HCT116 (cell line): ENCODE results near the gene ARPC1A. TPM values are rescaled to one million over a fixed set of nuclear protein-coding genes. Genes with fewer than 3 reads are reported as not detected.
"Not testable (repeated sequence)": the region's sequence is repeated elsewhere in the genome, so short reads cannot be mapped to it uniquely, and the experiment has no call there.

ENCODE experiments used
- ATAC-seq: fragments of 200-7000 bp; cut with Tn5 transposase; 2 replicates; pipeline ENCODE4 v1.9.1; 2020; ENCODE audit warnings: mild to moderate bottlenecking, moderate library complexity
- BruUV-seq: library from RNA; stranded (reverse); fragments of 400-500 nt; replicated peaks from 2 replicates; lab custom pipeline; 2021; lab: Mats Ljungman, UMichigan
- CTCF ChIA-PET: fragments of 300-600 bp; sonication (Branson Sonifier 250); formaldehyde crosslinking; loops from one replicate; lab custom pipeline; 2021; ENCODE audit warnings: antibody characterized with exemption; lab: Charles Lee
- POLR2A ChIA-PET: fragments of 300-600, 350-600 bp; sonication (Branson Sonifier 250); formaldehyde crosslinking; loops from one replicate; lab custom pipeline; 2021; ENCODE audit warnings: antibody characterized with exemption; lab: Charles Lee
- RAD21 ChIA-PET, 2 experiments: fragments of 300-600 bp; sonication (Branson Sonifier 250); formaldehyde crosslinking; loops; one replicate each; lab custom pipeline; 2023; ENCODE audit warnings: low total read pairs in 2 of 2; ENCODE audit not compliant: uncharacterized antibody in 2 of 2, unreplicated experiment in 2 of 2, low non-redundant PET in 1 of 2; lab: Charles Lee
- DNase-seq: peaks from one replicate; pipeline ENCODE4 v3.0.0-alpha.2; 2010; ENCODE audit warnings: low read depth, low spot score
- H2AFZ ChIP-seq: fragments of 200-600 bp; shearing (Covaris generic), sonication (generic); 2 replicates; pipeline ENCODE4 v1.6.1; 2017; ENCODE audit warnings: low read depth, mixed run types, mixed read lengths, antibody characterized with exemption, low read length; ENCODE audit not compliant: poor library complexity, severe bottlenecking
- H3K27ac ChIP-seq: 2 replicates; pipeline ENCODE4 v1.5.1; 2012; ENCODE audit warnings: low read depth, low read length
- H3K27me3 ChIP-seq: fragments of 200-600 bp; sonication (generic); 2 replicates; pipeline ENCODE4 v1.6.1; 2016; ENCODE audit warnings: mixed run types, low read length, mixed read lengths; ENCODE audit not compliant: insufficient read depth
- H3K36me3 ChIP-seq, 2 experiments: fragments of 200-500 bp in 1 of 2; fragments of 200-600 bp in 1 of 2; sonication (Bioruptor generic) in 1 of 2; sonication (generic) in 1 of 2; 2 replicates each; pipeline versions ENCODE4 v1.5.1 to v1.6.1; 2014 to 2016; ENCODE audit warnings: low read length in 2 of 2, inconsistent platforms in 1 of 2, mixed read lengths in 1 of 2, mixed run types in 1 of 2; ENCODE audit not compliant: insufficient read depth in 2 of 2, control insufficient read depth in 1 of 2
- H3K4me1 ChIP-seq, 2 experiments: fragments of 200-600 bp in 1 of 2; sonication (generic) in 1 of 2; 2 replicates each; pipeline versions ENCODE4 v1.5.1 to v1.6.1; 2012 to 2017; ENCODE audit warnings: low read length in 2 of 2, inconsistent platforms in 1 of 2, mild to moderate bottlenecking in 1 of 2, mixed read lengths in 1 of 2, mixed run types in 1 of 2, moderate library complexity in 1 of 2; ENCODE audit not compliant: insufficient read depth in 2 of 2, control insufficient read depth in 1 of 2
- H3K4me2 ChIP-seq: fragments of 200-600 bp; sonication (generic); 2 replicates; pipeline ENCODE4 v1.6.1; 2017; ENCODE audit warnings: mixed run types, low read length, mixed read lengths
- H3K4me3 ChIP-seq, 2 experiments: fragments of 200-600 bp in 1 of 2; sonication (generic) in 1 of 2; replicated peaks in 1 of 2; 2 replicates each; pipeline ENCODE4 v1.5.1; 2011 to 2016; ENCODE audit warnings: low read length in 2 of 2, control low read depth in 1 of 2, low read depth in 1 of 2, mild to moderate bottlenecking in 1 of 2, mixed read lengths in 1 of 2, mixed run types in 1 of 2
- H3K79me2 ChIP-seq: fragments of 200-600 bp; sonication (generic); 2 replicates; pipeline ENCODE4 v1.6.1; 2017; ENCODE audit warnings: mild to moderate bottlenecking, mixed run types, low read length, moderate library complexity, mixed read lengths; ENCODE audit not compliant: insufficient read depth
- H3K9ac ChIP-seq: fragments of 200-600 bp; sonication (generic); 2 replicates; pipeline ENCODE4 v1.6.1; 2016; ENCODE audit warnings: low read length, mixed read lengths
- H3K9me2 ChIP-seq: fragments of 200-600 bp; sonication (generic), shearing (Covaris generic); 2 replicates; pipeline ENCODE4 v1.6.1; 2017; ENCODE audit warnings: mixed run types, mild to moderate bottlenecking, moderate library complexity; ENCODE audit not compliant: insufficient read depth
- H3K9me3 ChIP-seq, 2 experiments: fragments of 200-500 bp in 1 of 2; fragments of 200-600 bp in 1 of 2; sonication (Bioruptor generic) in 1 of 2; sonication (generic) in 1 of 2; 2 replicates each; pipeline ENCODE4 v1.6.1; 2014 to 2017; ENCODE audit warnings: low read length in 2 of 2, mixed read lengths in 2 of 2, inconsistent platforms in 1 of 2, low read depth in 1 of 2, mild to moderate bottlenecking in 1 of 2, mixed run types in 1 of 2, moderate library complexity in 1 of 2; ENCODE audit not compliant: control insufficient read depth in 1 of 2, insufficient read depth in 1 of 2
- H4K20me1 ChIP-seq: fragments of 200-600 bp; sonication (generic), shearing (Covaris generic); 2 replicates; pipeline ENCODE4 v1.6.1; 2017; ENCODE audit warnings: mixed run types, mild to moderate bottlenecking, moderate library complexity; ENCODE audit not compliant: insufficient read depth
- CBX3 ChIP-seq: IDR thresholded peaks from 2 replicates; pipeline ENCODE4 v1.6.1; 2012; ENCODE audit warnings: low read depth
- CTCF ChIP-seq, 3 experiments: fragments of 200-600 bp in 1 of 3; sonication (generic) in 1 of 3; IDR thresholded peaks in 2 of 3; conservative IDR thresholded peaks in 1 of 3; 2 replicates each; pipeline ENCODE4 v1.5.1; 2012 to 2017; ENCODE audit warnings: low read depth in 2 of 3, low read length in 2 of 3, antibody characterized with exemption in 1 of 3, borderline replicate concordance in 1 of 3, control low read depth in 1 of 3, mild to moderate bottlenecking in 1 of 3, mixed read lengths in 1 of 3, mixed run types in 1 of 3, moderate library complexity in 1 of 3; ENCODE audit not compliant: insufficient read depth in 1 of 3
- ELF1 ChIP-seq: IDR thresholded peaks from 2 replicates; pipeline ENCODE4 v1.6.1; 2012; ENCODE audit warnings: low read depth, borderline replicate concordance
- EZH2 ChIP-seq: fragments of 200-600 bp; sonication (generic); IDR thresholded peaks from 2 replicates; pipeline ENCODE4 v1.6.1; 2017; ENCODE audit warnings: antibody characterized with exemption, mixed run types
- EZH2phosphoT487 ChIP-seq: fragments of 200-600 bp; IDR thresholded peaks from 2 replicates; pipeline ENCODE4 v1.6.1; 2018; ENCODE audit warnings: antibody characterized with exemption, borderline replicate concordance
- JUND ChIP-seq: IDR thresholded peaks from 2 replicates; pipeline ENCODE4 v1.6.1; 2012
- MAX ChIP-seq: IDR thresholded peaks from 2 replicates; pipeline ENCODE4 v1.6.1; 2012
- POLR2AphosphoS5 ChIP-seq: IDR thresholded peaks from 2 replicates; pipeline ENCODE4 v1.6.1; 2011; ENCODE audit warnings: mild to moderate bottlenecking, low read depth, low read length, moderate library complexity
- RAD21 ChIP-seq: IDR thresholded peaks from 2 replicates; pipeline ENCODE4 v1.6.1; 2012; ENCODE audit warnings: low read depth, mild to moderate bottlenecking
- SIN3A ChIP-seq: IDR thresholded peaks from 2 replicates; pipeline ENCODE4 v1.6.1; 2012; ENCODE audit warnings: low read depth
- SRF ChIP-seq: IDR thresholded peaks from 2 replicates; pipeline ENCODE4 v1.6.1; 2012; ENCODE audit warnings: low read depth
- TCF7L2 ChIP-seq: IDR thresholded peaks from 2 replicates; pipeline ENCODE4 v1.7.0; 2011; ENCODE audit warnings: borderline replicate concordance, inconsistent platforms; ENCODE audit not compliant: insufficient read depth, insufficient read length; ENCODE audit errors: extremely low read depth
- YY1 ChIP-seq: IDR thresholded peaks from 2 replicates; pipeline ENCODE4 v1.6.1; 2011; ENCODE audit warnings: low read length, low read depth, moderate library complexity, mild to moderate bottlenecking; ENCODE audit not compliant: insufficient replicate concordance; ENCODE audit errors: extremely low read depth
- ZBTB33 ChIP-seq: IDR thresholded peaks from 2 replicates; pipeline ENCODE4 v1.6.1; 2011; ENCODE audit warnings: mild to moderate bottlenecking, low read length, moderate library complexity; ENCODE audit not compliant: insufficient replicate concordance; ENCODE audit errors: extremely low read depth
- ZFX ChIP-seq: fragments of 450-650 bp; IDR thresholded peaks from 2 replicates; pipeline ENCODE4 v1.6.1; 2017
- intact Hi-C: fragments of 100-400 bp; cut with micrococcal nuclease; formaldehyde crosslinking; loops from 2 replicates; pipeline ENCODE4 v1.10.0; 2022
- total RNA-seq: library from RNA; stranded (reverse); gene quantifications from one replicate; pipeline ENCODE4 v1.2.1, GENCODE V29; 2021; ENCODE audit not compliant: unreplicated experiment

ARPC1A gene
- total RNA-seq, 1 experiment from 2014 or later, result 250 TPM

- Histone ChIP-seq H4K20me1 (no peaks in the 10 kb centered on the region), H3K27ac (no peak overlapping the region), H3K79me2 (no peaks in the 10 kb centered on the region), H3K9me3 (no peaks in the 10 kb centered on the region), H3K9ac (no peak overlapping the region), H3K4me3 (no peak overlapping the region), H2AFZ (no peak overlapping the region), H3K4me1 (no peaks in the 10 kb centered on the region), H3K27me3 (no peaks in the 10 kb centered on the region), H3K4me2 (no peak overlapping the region), H3K9me2 (no peaks in the 10 kb centered on the region), H3K36me3 (no peaks in the 10 kb centered on the region)
- intact Hi-C loops, result no loop called here
- no peak for ATAC-seq
- ChIA-PET POLR2A (no interaction called here), CTCF (no interaction called here), RAD21 (no interaction called here)
- no peak for DNase-seq
- TF ChIP-seq ZFX (no peak), JUND (no peak), ZBTB33 (no peak), MAX (no peak), SIN3A (no peak), YY1 (no peak), EZH2 (no peak), EZH2phosphoT487 (no peak), TCF7L2 (no peak), RAD21 (no peak), POLR2AphosphoS5 (no peak), CBX3 (no peak), ELF1 (no peak), SRF (no peak), CTCF (IDR thresholded peaks at IDR 0.05 in 2 of 3, conservative IDR thresholded peaks at IDR 0.05 in 1 of 3; ENCODE audit: borderline replicate concordance in 1 of 3, insufficient read depth in 1 of 3, low read depth in 2 of 3, low read length in 2 of 3) (no peak)
- no TSS peak for BruUV-seq
These were observed 36.5 kb upstream of the ARPC1A start for GRCh38 chr7:99289185-99289584.

- H3K36me3 ChIP-seq, intact Hi-C loops, POLR2A ChIA-PET, H3K4me1 ChIP-seq, H2AFZ ChIP-seq, H3K9me2 ChIP-seq, H3K4me3 ChIP-seq, H3K9ac ChIP-seq, H3K27ac ChIP-seq, H3K4me2 ChIP-seq, H3K9me3 ChIP-seq, H4K20me1 ChIP-seq, CTCF ChIA-PET, ATAC-seq, RAD21 ChIA-PET, BruUV-seq, DNase-seq, H3K27me3 ChIP-seq, H3K79me2 ChIP-seq: not testable (repeated sequence)
These were observed 35.5 kb upstream of the ARPC1A start for GRCh38 chr7:99290148-99290547.
